ENCODE results near the gene MED9. TPM values are rescaled to one million over a fixed set of nuclear protein-coding genes. Genes with fewer than 3 reads are reported as not detected.
"Not testable (repeated sequence)": the region's sequence is repeated elsewhere in the genome, so short reads cannot be mapped to it uniquely, and the experiment has no call there.

MED9 gene
- total RNA-seq, 1 donor from 2014 or later = 12.5 TPM

DNA sequence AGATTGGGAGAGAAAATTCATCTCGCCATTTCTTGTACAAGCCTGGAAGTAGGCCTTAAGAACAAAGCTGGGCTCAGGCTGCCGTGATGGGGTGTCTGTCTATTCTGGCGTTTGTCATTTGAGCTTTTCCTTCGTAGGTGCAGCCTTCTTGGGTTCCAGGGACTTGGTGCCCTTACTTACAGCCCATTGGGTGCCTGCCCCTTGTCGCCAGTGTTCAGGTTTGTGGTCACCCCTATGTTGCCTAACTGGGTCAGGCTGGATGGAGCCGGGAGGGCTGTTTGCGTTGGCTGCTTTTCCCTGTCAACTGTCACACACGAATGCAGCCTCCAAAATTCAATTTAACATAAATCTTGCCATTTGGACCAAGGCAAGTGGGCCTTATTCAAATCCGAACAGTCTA lies 23.7 kb upstream of the MED9 start:
- Histone ChIP-seq H3K4me3 (ENCODE audit: low read length in 3 of 3) (no peak overlapping the region), H3K36me3 (ENCODE audit: control insufficient read depth in 3 of 3, insufficient read depth in 3 of 3, low read length in 3 of 3) (no peaks in the 10 kb centered on the region), H3K9ac (ENCODE audit: low read depth in 1 of 3, low read length in 3 of 3) (no peak overlapping the region), H3K4me1 (ENCODE audit: control insufficient read depth in 3 of 3, insufficient read depth in 3 of 3, low read length in 3 of 3) (no peaks in the 10 kb centered on the region), H3K27me3 (ENCODE audit: control insufficient read depth in 3 of 3, insufficient read depth in 3 of 3, low read length in 3 of 3) (no peaks in the 10 kb centered on the region), H3K27ac (ENCODE audit: low read depth, low read length) (no peak overlapping the region), H3K9me3 (ENCODE audit: control insufficient read depth in 3 of 3, low read length in 3 of 3) (no peaks in the 10 kb centered on the region)

DNA sequence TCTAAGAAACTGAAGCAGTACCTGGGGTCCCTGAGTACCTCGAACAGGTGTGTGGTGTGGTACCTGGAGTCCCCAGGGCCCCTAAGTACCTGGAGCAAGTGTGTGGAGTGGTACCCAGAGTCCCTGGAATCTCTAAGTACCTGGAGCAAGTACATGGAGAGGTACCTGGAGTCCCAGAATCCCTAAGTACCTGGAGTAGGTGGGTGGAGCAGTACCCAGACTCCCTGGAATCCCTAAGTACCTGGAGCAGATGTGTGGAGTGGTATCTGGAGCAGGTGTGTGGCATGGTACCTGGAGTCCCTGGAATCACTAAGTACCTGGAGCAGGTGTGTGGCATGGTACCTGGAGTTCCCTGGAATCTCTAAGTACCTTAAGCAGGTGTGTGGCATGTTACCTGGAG lies 22.5 kb upstream of the MED9 start:
- Histone ChIP-seq H3K9ac (ENCODE audit: low read depth in 1 of 3, low read length in 3 of 3) (no peak overlapping the region), H3K36me3 (ENCODE audit: control insufficient read depth in 3 of 3, insufficient read depth in 3 of 3, low read length in 3 of 3) (no peaks in the 10 kb centered on the region), H3K27ac (ENCODE audit: low read depth, low read length) (no peak overlapping the region), H3K9me3 (ENCODE audit: control insufficient read depth in 3 of 3, low read length in 3 of 3) (no peaks in the 10 kb centered on the region), H3K4me3 (ENCODE audit: low read length in 3 of 3) (no peak overlapping the region), H3K4me1 (ENCODE audit: control insufficient read depth in 3 of 3, insufficient read depth in 3 of 3, low read length in 3 of 3) (no peaks in the 10 kb centered on the region), H3K27me3 (ENCODE audit: control insufficient read depth in 3 of 3, insufficient read depth in 3 of 3, low read length in 3 of 3) (no peaks in the 10 kb centered on the region)

DNA sequence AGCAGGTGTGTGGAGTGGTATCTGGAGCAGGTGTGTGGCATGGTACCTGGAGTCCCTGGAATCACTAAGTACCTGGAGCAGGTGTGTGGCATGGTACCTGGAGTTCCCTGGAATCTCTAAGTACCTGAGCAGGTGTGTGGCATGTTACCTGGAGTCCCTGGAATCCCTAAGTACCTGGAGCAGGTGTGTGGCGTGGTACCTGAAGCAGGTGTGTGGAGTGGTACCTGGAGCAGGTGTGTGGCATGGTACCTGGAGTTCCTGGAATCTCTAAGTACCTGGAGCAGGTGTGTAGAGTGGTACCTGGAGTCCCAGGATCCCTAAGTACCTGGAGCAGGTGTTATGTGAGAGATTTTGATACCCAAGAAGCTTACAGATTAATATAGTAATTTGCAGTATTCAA lies 22.1 kb upstream of the MED9 start:
- not testable (repeated sequence) for H3K27ac ChIP-seq (ENCODE audit: low read depth, low read length); H3K36me3 ChIP-seq (ENCODE audit: control insufficient read depth in 3 of 3, insufficient read depth in 3 of 3, low read length in 3 of 3); H3K4me3 ChIP-seq (ENCODE audit: low read length in 3 of 3); H3K4me1 ChIP-seq (ENCODE audit: control insufficient read depth in 3 of 3, insufficient read depth in 3 of 3, low read length in 3 of 3); H3K9ac ChIP-seq (ENCODE audit: low read depth in 1 of 3, low read length in 3 of 3); H3K27me3 ChIP-seq (ENCODE audit: control insufficient read depth in 3 of 3, insufficient read depth in 3 of 3, low read length in 3 of 3); H3K9me3 ChIP-seq (ENCODE audit: control insufficient read depth in 3 of 3, low read length in 3 of 3)

DNA sequence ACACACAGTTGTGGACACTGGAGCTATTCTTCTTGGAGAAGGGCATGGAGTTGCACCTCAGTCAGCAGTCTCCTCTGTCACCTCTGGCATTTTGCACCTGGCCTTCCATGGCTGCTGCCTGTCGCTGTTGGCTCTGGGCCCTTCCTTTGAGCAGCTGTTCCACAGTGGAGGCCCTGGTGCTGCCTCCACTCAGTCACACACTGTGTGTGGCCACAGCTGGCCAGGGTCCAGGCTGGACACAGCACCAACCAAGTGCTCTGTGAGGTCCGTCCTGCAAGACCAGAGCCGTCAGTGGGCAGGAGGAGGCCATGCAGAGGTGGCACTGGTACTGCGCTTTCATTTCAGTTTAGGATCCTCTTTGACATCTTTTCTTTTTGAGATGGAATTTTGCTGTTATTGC lies 21.6 kb upstream of the MED9 start:
- Histone ChIP-seq H3K27ac (ENCODE audit: low read depth, low read length) (no peak overlapping the region), H3K9me3 (ENCODE audit: control insufficient read depth in 3 of 3, low read length in 3 of 3) (no peaks in the 10 kb centered on the region), H3K4me3 (ENCODE audit: low read length in 3 of 3) (no peak overlapping the region), H3K36me3 (ENCODE audit: control insufficient read depth in 3 of 3, insufficient read depth in 3 of 3, low read length in 3 of 3) (no peaks in the 10 kb centered on the region), H3K4me1 (ENCODE audit: control insufficient read depth in 3 of 3, insufficient read depth in 3 of 3, low read length in 3 of 3) (no peaks in the 10 kb centered on the region), H3K27me3 (ENCODE audit: control insufficient read depth in 3 of 3, insufficient read depth in 3 of 3, low read length in 3 of 3) (no peaks in the 10 kb centered on the region), H3K9ac (ENCODE audit: low read depth in 1 of 3, low read length in 3 of 3) (no peak overlapping the region)

DNA sequence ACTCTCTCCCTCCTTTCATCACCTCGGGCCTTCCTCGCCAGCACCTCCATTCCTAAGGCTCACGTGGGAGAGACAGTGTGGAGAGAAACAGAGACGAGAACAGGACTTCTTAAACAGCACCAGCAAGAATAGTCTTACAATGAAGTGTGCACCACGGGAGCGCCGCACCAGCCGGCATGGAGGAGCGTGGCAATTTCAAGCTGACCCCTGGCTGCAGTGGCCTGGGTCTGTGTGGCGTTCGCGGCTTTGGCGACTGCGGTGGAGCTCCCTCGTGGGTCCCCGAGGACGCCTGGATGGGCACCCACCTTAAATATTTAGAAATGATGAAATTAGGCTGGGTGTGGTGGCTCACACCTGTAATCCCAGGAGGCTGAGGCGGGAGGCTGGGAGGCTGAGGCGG lies 20.5 kb upstream of the MED9 start:
- H3K9me3 ChIP-seq (ENCODE audit: control insufficient read depth in 3 of 3, low read length in 3 of 3) = no peaks in the 10 kb centered on the region
- H3K9ac ChIP-seq (ENCODE audit: low read depth in 1 of 3, low read length in 3 of 3) = no peak overlapping the region
- no peaks in the 10 kb centered on the region for H3K27me3 ChIP-seq (ENCODE audit: control insufficient read depth in 3 of 3, insufficient read depth in 3 of 3, low read length in 3 of 3)
- H3K4me1 ChIP-seq (ENCODE audit: control insufficient read depth in 3 of 3, insufficient read depth in 3 of 3, low read length in 3 of 3) = no peaks in the 10 kb centered on the region
- no peak overlapping the region for H3K4me3 ChIP-seq (ENCODE audit: low read length in 3 of 3)
- H3K27ac ChIP-seq (ENCODE audit: low read depth, low read length) = no peak overlapping the region
- no peaks in the 10 kb centered on the region for H3K36me3 ChIP-seq (ENCODE audit: control insufficient read depth in 3 of 3, insufficient read depth in 3 of 3, low read length in 3 of 3)

GRCh38 chr17:17457680-17458079 lies 19.1 kb upstream of the MED9 start:
- H3K9ac ChIP-seq (ENCODE audit: low read depth in 1 of 3, low read length in 3 of 3) = no peak overlapping the region

GRCh38 chr17:17460038-17460437 lies 16.8 kb upstream of the MED9 start:
- Histone ChIP-seq H3K27ac (ENCODE audit: low read depth, low read length) (no peak overlapping the region), H3K9ac (ENCODE audit: low read depth in 1 of 3, low read length in 3 of 3) (no peak overlapping the region), H3K4me1 (ENCODE audit: control insufficient read depth in 3 of 3, insufficient read depth in 3 of 3, low read length in 3 of 3) (no peaks in the 10 kb centered on the region), H3K4me3 (ENCODE audit: low read length in 3 of 3) (no peak overlapping the region), H3K27me3 (ENCODE audit: control insufficient read depth in 3 of 3, insufficient read depth in 3 of 3, low read length in 3 of 3) (peaks cover 0 to 4% (median 0%) of the 10 kb centered on the region in 3 donors), H3K36me3 (ENCODE audit: control insufficient read depth in 3 of 3, insufficient read depth in 3 of 3, low read length in 3 of 3) (no peaks in the 10 kb centered on the region), H3K9me3 (ENCODE audit: control insufficient read depth in 3 of 3, low read length in 3 of 3) (no peaks in the 10 kb centered on the region)

More at GRCh38 chr17:17457680-17458079, 19.1 kb upstream of the MED9 start:
- Histone ChIP-seq H3K4me3 (ENCODE audit: low read length in 3 of 3) (no peak overlapping the region), H3K27me3 (ENCODE audit: control insufficient read depth in 3 of 3, insufficient read depth in 3 of 3, low read length in 3 of 3) (no peaks in the 10 kb centered on the region), H3K36me3 (ENCODE audit: control insufficient read depth in 3 of 3, insufficient read depth in 3 of 3, low read length in 3 of 3) (no peaks in the 10 kb centered on the region), H3K4me1 (ENCODE audit: control insufficient read depth in 3 of 3, insufficient read depth in 3 of 3, low read length in 3 of 3) (no peaks in the 10 kb centered on the region), H3K9me3 (ENCODE audit: control insufficient read depth in 3 of 3, low read length in 3 of 3) (no peaks in the 10 kb centered on the region), H3K27ac (ENCODE audit: low read depth, low read length) (no peak overlapping the region)

- no peak overlapping the region for H3K9ac ChIP-seq (ENCODE audit: low read depth in 1 of 3, low read length in 3 of 3)
- peaks cover 0 to 4% (median 0%) of the 10 kb centered on the region in 3 donors for H3K27me3 ChIP-seq (ENCODE audit: control insufficient read depth in 3 of 3, insufficient read depth in 3 of 3, low read length in 3 of 3)
- H3K27ac ChIP-seq (ENCODE audit: low read depth, low read length) = no peak overlapping the region
- H3K9me3 ChIP-seq (ENCODE audit: control insufficient read depth in 3 of 3, low read length in 3 of 3) = no peaks in the 10 kb centered on the region
- H3K36me3 ChIP-seq (ENCODE audit: control insufficient read depth in 3 of 3, insufficient read depth in 3 of 3, low read length in 3 of 3) = no peaks in the 10 kb centered on the region
- H3K4me1 ChIP-seq (ENCODE audit: control insufficient read depth in 3 of 3, insufficient read depth in 3 of 3, low read length in 3 of 3) = no peaks in the 10 kb centered on the region
- no peak overlapping the region for H3K4me3 ChIP-seq (ENCODE audit: low read length in 3 of 3)
Observed at GRCh38 chr17:17462048-17462824, 14.6 kb upstream of the MED9 start.

DNA sequence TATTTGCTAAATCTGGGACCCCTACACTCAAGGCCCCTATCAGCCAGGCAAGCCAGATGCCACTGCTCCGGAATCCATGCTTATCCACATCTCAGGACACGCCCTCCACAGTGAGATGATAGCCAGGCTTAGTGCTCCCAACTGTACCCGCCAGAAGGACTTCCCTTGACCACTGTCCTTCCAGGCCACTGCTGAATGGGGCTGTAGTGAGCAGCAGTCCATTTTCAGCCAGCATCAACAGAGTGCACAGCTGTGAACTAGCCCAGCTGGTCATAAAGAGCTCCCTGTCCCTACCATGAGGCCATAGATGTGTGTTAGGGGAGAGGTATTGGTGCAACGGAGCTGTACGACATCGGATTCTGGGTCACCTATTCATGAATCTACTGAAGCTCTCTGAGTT lies 13.0 kb upstream of the MED9 start:
- Histone ChIP-seq H3K36me3 (ENCODE audit: control insufficient read depth in 3 of 3, insufficient read depth in 3 of 3, low read length in 3 of 3) (no peaks in the 10 kb centered on the region), H3K9ac (ENCODE audit: low read depth in 1 of 3, low read length in 3 of 3) (no peak overlapping the region), H3K4me3 (ENCODE audit: low read length in 3 of 3) (no peak overlapping the region), H3K4me1 (ENCODE audit: control insufficient read depth in 3 of 3, insufficient read depth in 3 of 3, low read length in 3 of 3) (peaks cover 0 to 3% (median 0%) of the 10 kb centered on the region in 3 donors), H3K9me3 (ENCODE audit: control insufficient read depth in 3 of 3, low read length in 3 of 3) (peaks cover 0 to 3% (median 0%) of the 10 kb centered on the region in 3 donors), H3K27me3 (ENCODE audit: control insufficient read depth in 3 of 3, insufficient read depth in 3 of 3, low read length in 3 of 3) (peaks cover 0 to 4% (median 3%) of the 10 kb centered on the region in 3 donors), H3K27ac (ENCODE audit: low read depth, low read length) (no peak overlapping the region)

DNA sequence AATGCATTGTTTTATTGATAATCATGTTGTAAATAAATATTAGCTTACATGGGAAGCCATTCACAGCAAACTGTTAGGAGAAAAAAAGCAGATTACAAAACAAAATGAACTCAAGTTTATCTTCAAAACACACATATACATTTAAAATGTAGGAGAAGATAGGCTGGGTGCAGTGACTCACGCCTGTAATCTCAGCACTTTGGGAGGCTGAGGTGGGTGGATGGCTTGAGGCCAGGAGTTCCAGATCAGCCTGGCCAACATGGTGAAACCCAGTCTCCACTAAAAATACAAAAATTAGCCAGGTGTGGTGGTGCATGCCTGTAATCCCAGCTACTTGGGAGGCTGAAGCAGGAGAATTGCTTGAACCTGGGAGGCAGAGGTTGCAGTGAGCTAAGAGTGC lies 10.9 kb upstream of the MED9 start:
- H3K4me1 ChIP-seq (ENCODE audit: control insufficient read depth in 3 of 3, insufficient read depth in 3 of 3, low read length in 3 of 3); H3K4me3 ChIP-seq (ENCODE audit: low read length in 3 of 3); H3K9ac ChIP-seq (ENCODE audit: low read depth in 1 of 3, low read length in 3 of 3); H3K27ac ChIP-seq (ENCODE audit: low read depth, low read length); H3K36me3 ChIP-seq (ENCODE audit: control insufficient read depth in 3 of 3, insufficient read depth in 3 of 3, low read length in 3 of 3); H3K9me3 ChIP-seq (ENCODE audit: control insufficient read depth in 3 of 3, low read length in 3 of 3): not testable (repeated sequence)
- H3K27me3 ChIP-seq (ENCODE audit: control insufficient read depth in 3 of 3, insufficient read depth in 3 of 3, low read length in 3 of 3) = peaks cover 9 to 10% (median 9%) of the 10 kb centered on the region in 3 donors

All from skeletal muscle tissue (tissue), 4 donors.